Measurements from ENCODE around the gene SYF2.

- TF ChIP-seq CTCF (conservative IDR thresholded peaks at IDR 0.05; ENCODE audit: low read depth in 2 of 2) (no peak), EZH2 (IDR thresholded peaks at IDR 0.05; ENCODE audit: low read depth, unreplicated experiment) (no peak), REST (IDR thresholded peaks at IDR 0.05; ENCODE audit: unreplicated experiment) (no peak), POLR2AphosphoS5 (IDR thresholded peaks at IDR 0.05; ENCODE audit: low read depth) (no peak), EZH2phosphoT487 (IDR thresholded peaks at IDR 0.05; ENCODE audit: unreplicated experiment) (no peak), JUNB (IDR thresholded peaks at IDR 0.05; ENCODE audit: unreplicated experiment) (no peak), STAT1 (IDR thresholded peaks at IDR 0.05; ENCODE audit: unreplicated experiment) (no peak), ZNF331 (CRISPR knock-in tag; IDR thresholded peaks at IDR 0.05; ENCODE audit: low read depth) (no peak), NANOG (IDR thresholded peaks at IDR 0.05; ENCODE audit: borderline replicate concordance) (no peak), CREB1 (CRISPR knock-in tag; IDR thresholded peaks at IDR 0.05; ENCODE audit: low read depth) (no peak)
These were observed 8.8 kb downstream of the SYF2 start for GRCh38 chr1:25223471-25223870.
